SK-N-SH (cell line): ENCODE data around the gene LKAAEAR1. TPM values are rescaled to one million over a fixed set of nuclear protein-coding genes. Genes with fewer than 3 reads are reported as not detected.

Experiments used
- CTCF ChIA-PET: fragments of 300-600, 350-600 bp; formaldehyde crosslinking; extraction: SDS; loops from one replicate; lab custom pipeline; 2021; lab: Yijun Ruan, JAX
- POLR2A ChIA-PET: fragments of 350-600 bp; sonication (Branson Sonifier 250); formaldehyde crosslinking; extraction: SDS; loops from one replicate; lab custom pipeline; 2020; ENCODE audit warnings: antibody characterized with exemption, inconsistent platforms; lab: Yijun Ruan, JAX
- DNase-seq: peaks from one replicate; pipeline ENCODE4 v3.0.0; 2012
- H2AFZ ChIP-seq: fragments of 200-600 bp; sonication (generic); 2 replicates; pipeline ENCODE4 v1.8.1; 2016; ENCODE audit warnings: antibody characterized with exemption, mild to moderate bottlenecking, low read depth
- H3F3A ChIP-seq: fragments of 200-600 bp; sonication (generic); replicated peaks from 2 replicates; pipeline ENCODE3; 2016; ENCODE audit warnings: antibody characterized with exemption, mild to moderate bottlenecking; ENCODE audit not compliant: insufficient read depth
- H3K27ac ChIP-seq, 2 experiments: fragments of 200-500 bp in 1 of 2; fragments of 200-600 bp in 1 of 2; sonication (Bioruptor generic) in 1 of 2; sonication (generic), shearing (Covaris generic) in 1 of 2; 2 replicates each; pipeline versions ENCODE4 v1.5.1 to v1.6.1; 2014 to 2016; ENCODE audit warnings: low read depth in 2 of 2, inconsistent platforms in 1 of 2, low read length in 1 of 2, mild to moderate bottlenecking in 1 of 2, mixed read lengths in 1 of 2
- H3K27me3 ChIP-seq: fragments of 200-600 bp; sonication (generic), shearing (Covaris generic); 2 replicates; pipeline ENCODE4 v1.6.1; 2016; ENCODE audit warnings: mixed run types; ENCODE audit not compliant: insufficient read depth
- H3K36me3 ChIP-seq, 2 experiments: fragments of 200-500 bp in 1 of 2; fragments of 200-600 bp in 1 of 2; sonication (Bioruptor generic) in 1 of 2; sonication (generic) in 1 of 2; replicated peaks in 1 of 2; 2 replicates each; pipeline versions ENCODE3 to v1.5.1; 2014 to 2016; ENCODE audit warnings: low read length in 1 of 2, mild to moderate bottlenecking in 1 of 2; ENCODE audit not compliant: insufficient read depth in 2 of 2, control insufficient read depth in 1 of 2
- H3K4me1 ChIP-seq, 2 experiments: fragments of 200-500 bp in 1 of 2; fragments of 200-600 bp in 1 of 2; sonication (Bioruptor generic) in 1 of 2; sonication (generic), shearing (Covaris generic) in 1 of 2; 2 replicates each; pipeline versions ENCODE4 v1.5.1 to v1.6.1; 2014 to 2016; ENCODE audit warnings: low read depth in 1 of 2, low read length in 1 of 2, mixed run types in 1 of 2; ENCODE audit not compliant: insufficient read depth in 2 of 2, control insufficient read depth in 1 of 2
- H3K4me2 ChIP-seq: fragments of 200-600 bp; sonication (generic), shearing (Covaris generic); 2 replicates; pipeline ENCODE4 v1.6.1; 2017; ENCODE audit warnings: mixed run types
- H3K4me3 ChIP-seq, 2 experiments: fragments of 200-500 bp in 1 of 2; fragments of 200-600 bp in 1 of 2; sonication (Bioruptor generic) in 1 of 2; sonication (generic), shearing (Covaris generic) in 1 of 2; 2 replicates each; pipeline versions ENCODE4 v1.5.1 to v1.8.1; 2014 to 2016; ENCODE audit warnings: low read depth in 2 of 2, inconsistent platforms in 1 of 2, low read length in 1 of 2, mild to moderate bottlenecking in 1 of 2, mixed read lengths in 1 of 2, moderate library complexity in 1 of 2
- H3K79me2 ChIP-seq: fragments of 200-600 bp; sonication (generic); 2 replicates; pipeline ENCODE4 v1.8.1; 2017; ENCODE audit warnings: mild to moderate bottlenecking; ENCODE audit not compliant: insufficient read depth
- H3K9ac ChIP-seq: fragments of 200-600 bp; sonication (generic); 2 replicates; pipeline ENCODE4 v1.6.1; 2017; ENCODE audit warnings: mixed run types
- H3K9me2 ChIP-seq: fragments of 200-600 bp; sonication (generic); 2 replicates; pipeline ENCODE4 v1.6.1; 2017; ENCODE audit warnings: mixed run types
- H3K9me3 ChIP-seq: fragments of 200-600 bp; sonication (generic); 2 replicates; pipeline ENCODE4 v1.6.1; 2017; ENCODE audit warnings: mixed run types, mild to moderate bottlenecking, moderate library complexity
- H4K20me1 ChIP-seq: fragments of 200-600 bp; sonication (generic); 2 replicates; pipeline ENCODE4 v1.6.1; 2017; ENCODE audit warnings: mild to moderate bottlenecking, mixed run types; ENCODE audit not compliant: insufficient read depth
- CHD2 ChIP-seq: fragments of 150-350 bp; IDR thresholded peaks from 2 replicates; pipeline ENCODE4 v1.6.1; 2018; ENCODE audit warnings: low read length; ENCODE audit not compliant: partially characterized antibody
- CTCF ChIP-seq: fragments of 200-600 bp; sonication (generic); IDR thresholded peaks from 2 replicates; pipeline ENCODE4 v1.6.1; 2017; ENCODE audit warnings: antibody characterized with exemption, mild to moderate bottlenecking, moderate library complexity
- EZH2phosphoT487 ChIP-seq: fragments of 200-600 bp; sonication (generic); IDR thresholded peaks from 2 replicates; pipeline ENCODE4 v1.6.1; 2017; ENCODE audit warnings: low read depth, mixed run types, mild to moderate bottlenecking, antibody characterized with exemption, moderate library complexity, borderline replicate concordance
- FOXM1 ChIP-seq: IDR thresholded peaks from 2 replicates; pipeline ENCODE4 v1.4.0; 2012; ENCODE audit warnings: low read depth, mild to moderate bottlenecking
- GATA2 ChIP-seq: sonication (generic); formaldehyde crosslinking; IDR thresholded peaks from 2 replicates; pipeline ENCODE4 v1.5.0; 2020; ENCODE audit warnings: mild to moderate bottlenecking, missing genetic modification reagents
- JUND ChIP-seq: IDR thresholded peaks from 2 replicates; pipeline ENCODE4 v1.4.0; 2012
- MEF2A ChIP-seq: IDR thresholded peaks from 2 replicates; pipeline ENCODE4 v1.4.0; 2012; ENCODE audit warnings: low read depth, borderline replicate concordance
- NFIC ChIP-seq: IDR thresholded peaks from 2 replicates; pipeline ENCODE4 v1.4.0; 2012; ENCODE audit warnings: borderline replicate concordance
- RAD21 ChIP-seq: IDR thresholded peaks from 2 replicates; pipeline ENCODE4 v1.6.1; 2012; ENCODE audit warnings: mild to moderate bottlenecking, low read length
- SMC3 ChIP-seq: IDR thresholded peaks from 2 replicates; pipeline ENCODE4 v1.6.1; 2012; ENCODE audit warnings: low read depth, low read length, improper control_type of control experiment
- TAF1 ChIP-seq: IDR thresholded peaks from 2 replicates; pipeline ENCODE4 v1.6.1; 2012; ENCODE audit warnings: low read depth, mild to moderate bottlenecking, low read length, moderate library complexity, borderline replicate concordance
- TEAD4 ChIP-seq: IDR thresholded peaks from 2 replicates; pipeline ENCODE4 v1.4.0; 2012; ENCODE audit warnings: mild to moderate bottlenecking, borderline replicate concordance; ENCODE audit not compliant: insufficient read depth
- USF2 ChIP-seq: fragments of 150-350 bp; IDR thresholded peaks from 2 replicates; pipeline ENCODE4 v1.6.1; 2017; ENCODE audit warnings: antibody characterized with exemption, low read length, low read depth, borderline replicate concordance
- ZBTB33 ChIP-seq: IDR thresholded peaks from 2 replicates; pipeline ENCODE4 v1.4.0; 2012; ENCODE audit warnings: low read depth, borderline replicate concordance
- WGBS: methylation state at CpG from one replicate; pipeline ENCODE4 v1.1.6; 2017; ENCODE audit warnings: low lambda C conversion rate; 5-methylcytosine and 5-hydroxymethylcytosine counted together
- polyA plus RNA-seq, 3 experiments: library from polyadenylated mRNA; depleted of rRNA; stranded (reverse); fragments of >200 nt; gene quantifications; 2 replicates each; pipeline ENCODE4 v1.2.3, GENCODE V29; 2012

LKAAEAR1 gene
- polyA plus RNA-seq, 1 of the 3 experiments (the other 2 are of a cell fraction), result 0.71 TPM

DNA sequence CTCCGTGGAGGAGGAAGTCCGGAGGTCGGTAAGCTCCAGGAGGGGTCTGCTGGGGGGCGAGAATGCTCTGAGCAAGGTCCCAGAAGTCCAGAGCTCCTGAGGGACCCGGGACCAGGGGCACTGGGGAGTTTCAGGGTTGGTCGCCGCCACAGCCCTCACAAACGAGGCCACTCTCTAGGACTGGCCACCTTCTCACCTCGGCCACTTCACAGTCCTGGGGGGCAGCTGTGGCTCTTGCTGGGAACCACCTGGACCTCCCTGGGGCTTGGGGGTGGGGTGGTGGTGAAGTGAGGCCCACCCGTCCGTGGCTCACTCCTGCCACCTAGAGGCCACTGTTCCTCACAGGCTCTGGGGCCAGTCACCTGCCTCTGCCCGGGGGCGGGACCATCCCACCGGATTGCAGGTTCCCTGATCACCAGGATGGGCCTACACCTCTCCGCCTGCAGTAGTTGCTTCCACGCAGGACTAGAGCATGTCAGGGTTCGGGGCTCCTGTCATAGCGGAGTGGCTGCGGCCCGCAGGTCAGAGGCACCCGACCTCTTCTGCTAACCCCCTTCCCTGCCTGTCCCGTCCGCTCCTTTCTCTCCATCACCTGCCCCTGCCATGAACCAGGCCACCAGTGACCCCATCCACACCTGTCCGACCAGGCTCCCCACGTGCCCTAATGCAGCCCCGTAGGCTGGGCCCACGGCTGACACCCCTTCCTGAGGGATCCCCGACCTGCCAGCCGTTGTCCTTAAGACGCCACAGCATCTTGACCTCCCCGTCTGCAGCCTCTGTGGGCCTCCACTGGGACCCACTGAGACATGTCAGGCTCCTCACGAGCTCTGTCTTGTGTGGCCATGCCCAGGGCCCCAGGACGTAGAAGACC is 26.3 kb downstream of the LKAAEAR1 start:
- Histone ChIP-seq H3K9ac (no peak overlapping the region), H3K9me2 (no peaks in the 10 kb centered on the region), H3K27ac (no peak overlapping the region), H3K79me2 (no peaks in the 10 kb centered on the region), H4K20me1 (no peaks in the 10 kb centered on the region), H2AFZ (no peak overlapping the region), H3K4me3 (no peak overlapping the region; a peak in 1 of 4 replicates), H3K4me2 (no peak overlapping the region), H3K36me3 (no peaks in the 10 kb centered on the region), H3K4me1 (peaks cover 6 to 16% of the 10 kb centered on the region in 2 experiments; a peak in 1 of 4 replicates), H3K27me3 (no peaks in the 10 kb centered on the region), H3F3A (no peaks in the 10 kb centered on the region), H3K9me3 (no peaks in the 10 kb centered on the region)
- ChIA-PET CTCF (interaction anchor here (0.6 to 4.6 kb wide), 22 partner anchors 9 to 181 kb away, joined by 3 to 61 read pairs (median 4); partner anchors contain the start of genes LKAAEAR1, OPRL1, PRPF6 and RGS19), POLR2A (interaction anchor here (0.8 kb wide), 1 partner anchor 77 kb away, joined by 3 read pairs; the partner anchor contains the start of gene PRPF6)
- 33% methylated on average over 19 of the region's 33 CpGs for WGBS
- DNase-seq, result peak; percentile 95
- TF ChIP-seq CHD2, result peak; percentile 72
- TF ChIP-seq RAD21, result peak; percentile 78
- no peak for TF ChIP-seq MEF2A
- peak; percentile 60 for TF ChIP-seq SMC3
- TF ChIP-seq CTCF, result peak; percentile 80
- TF ChIP-seq GATA2 (CRISPR knock-in tag), result no peak

- no peak overlapping the region for H3K9ac ChIP-seq
- WGBS, result 92% methylated on average over 23 of the region's 39 CpGs
- no peak overlapping the region for H3K27ac ChIP-seq
- TF ChIP-seq GATA2 (CRISPR knock-in tag), result no peak
- TF ChIP-seq TAF1, result no peak
- TF ChIP-seq TEAD4, result no peak
- TF ChIP-seq USF2, result no peak
- TF ChIP-seq EZH2phosphoT487, result no peak
- no peak for TF ChIP-seq CHD2
- no peak for TF ChIP-seq FOXM1
- TF ChIP-seq MEF2A, result no peak
- no peak for TF ChIP-seq CTCF
- TF ChIP-seq ZBTB33, result no peak
- no peak for TF ChIP-seq NFIC
- TF ChIP-seq JUND, result no peak
Observed at GRCh38 chr20:64056889-64057627, 27.1 kb downstream of the LKAAEAR1 start.

More at GRCh38 chr20:64056889-64057627, 27.1 kb downstream of the LKAAEAR1 start:
- POLR2A ChIA-PET, result interaction anchor here (0.8 kb wide), 1 partner anchor 76 kb away, joined by 3 read pairs; the partner anchor contains the start of gene PRPF6
- H4K20me1 ChIP-seq, result no peaks in the 10 kb centered on the region
- no peaks in the 10 kb centered on the region for H3K27me3 ChIP-seq
- no peaks in the 10 kb centered on the region for H3K79me2 ChIP-seq
- H3K4me2 ChIP-seq, result no peak overlapping the region
- no peak overlapping the region for H3K4me3 ChIP-seq
- H3F3A ChIP-seq, result no peaks in the 10 kb centered on the region
- no peak overlapping the region for H2AFZ ChIP-seq
- DNase-seq, result no peak
- no peaks in the 10 kb centered on the region for H3K36me3 ChIP-seq
- no peaks in the 10 kb centered on the region for H3K9me3 ChIP-seq
- H3K9me2 ChIP-seq, result no peaks in the 10 kb centered on the region
- peaks cover 0 to 10% of the 10 kb centered on the region in 2 experiments; a peak in 1 of 4 replicates for H3K4me1 ChIP-seq
- CTCF ChIA-PET, result interaction anchor here (0.6 to 4.6 kb wide), 21 partner anchors 8 to 182 kb away, joined by 3 to 61 read pairs (median 3); partner anchors contain the start of genes LKAAEAR1, OPRL1, PRPF6 and RGS19
